Measurements from ENCODE around the gene RTEL1. TPM values are rescaled to one million over a fixed set of nuclear protein-coding genes. Genes with fewer than 3 reads are reported as not detected.
"Not testable (repeated sequence)": the region's sequence is repeated elsewhere in the genome, so short reads cannot be mapped to it uniquely, and the experiment has no call there.

RTEL1 gene, protein sequence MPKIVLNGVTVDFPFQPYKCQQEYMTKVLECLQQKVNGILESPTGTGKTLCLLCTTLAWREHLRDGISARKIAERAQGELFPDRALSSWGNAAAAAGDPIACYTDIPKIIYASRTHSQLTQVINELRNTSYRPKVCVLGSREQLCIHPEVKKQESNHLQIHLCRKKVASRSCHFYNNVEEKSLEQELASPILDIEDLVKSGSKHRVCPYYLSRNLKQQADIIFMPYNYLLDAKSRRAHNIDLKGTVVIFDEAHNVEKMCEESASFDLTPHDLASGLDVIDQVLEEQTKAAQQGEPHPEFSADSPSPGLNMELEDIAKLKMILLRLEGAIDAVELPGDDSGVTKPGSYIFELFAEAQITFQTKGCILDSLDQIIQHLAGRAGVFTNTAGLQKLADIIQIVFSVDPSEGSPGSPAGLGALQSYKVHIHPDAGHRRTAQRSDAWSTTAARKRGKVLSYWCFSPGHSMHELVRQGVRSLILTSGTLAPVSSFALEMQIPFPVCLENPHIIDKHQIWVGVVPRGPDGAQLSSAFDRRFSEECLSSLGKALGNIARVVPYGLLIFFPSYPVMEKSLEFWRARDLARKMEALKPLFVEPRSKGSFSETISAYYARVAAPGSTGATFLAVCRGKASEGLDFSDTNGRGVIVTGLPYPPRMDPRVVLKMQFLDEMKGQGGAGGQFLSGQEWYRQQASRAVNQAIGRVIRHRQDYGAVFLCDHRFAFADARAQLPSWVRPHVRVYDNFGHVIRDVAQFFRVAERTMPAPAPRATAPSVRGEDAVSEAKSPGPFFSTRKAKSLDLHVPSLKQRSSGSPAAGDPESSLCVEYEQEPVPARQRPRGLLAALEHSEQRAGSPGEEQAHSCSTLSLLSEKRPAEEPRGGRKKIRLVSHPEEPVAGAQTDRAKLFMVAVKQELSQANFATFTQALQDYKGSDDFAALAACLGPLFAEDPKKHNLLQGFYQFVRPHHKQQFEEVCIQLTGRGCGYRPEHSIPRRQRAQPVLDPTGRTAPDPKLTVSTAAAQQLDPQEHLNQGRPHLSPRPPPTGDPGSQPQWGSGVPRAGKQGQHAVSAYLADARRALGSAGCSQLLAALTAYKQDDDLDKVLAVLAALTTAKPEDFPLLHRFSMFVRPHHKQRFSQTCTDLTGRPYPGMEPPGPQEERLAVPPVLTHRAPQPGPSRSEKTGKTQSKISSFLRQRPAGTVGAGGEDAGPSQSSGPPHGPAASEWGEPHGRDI (N-terminal part only)
- 10 to 100 TPM; 44.5 to 44.7 TPM for total RNA-seq

DNA sequence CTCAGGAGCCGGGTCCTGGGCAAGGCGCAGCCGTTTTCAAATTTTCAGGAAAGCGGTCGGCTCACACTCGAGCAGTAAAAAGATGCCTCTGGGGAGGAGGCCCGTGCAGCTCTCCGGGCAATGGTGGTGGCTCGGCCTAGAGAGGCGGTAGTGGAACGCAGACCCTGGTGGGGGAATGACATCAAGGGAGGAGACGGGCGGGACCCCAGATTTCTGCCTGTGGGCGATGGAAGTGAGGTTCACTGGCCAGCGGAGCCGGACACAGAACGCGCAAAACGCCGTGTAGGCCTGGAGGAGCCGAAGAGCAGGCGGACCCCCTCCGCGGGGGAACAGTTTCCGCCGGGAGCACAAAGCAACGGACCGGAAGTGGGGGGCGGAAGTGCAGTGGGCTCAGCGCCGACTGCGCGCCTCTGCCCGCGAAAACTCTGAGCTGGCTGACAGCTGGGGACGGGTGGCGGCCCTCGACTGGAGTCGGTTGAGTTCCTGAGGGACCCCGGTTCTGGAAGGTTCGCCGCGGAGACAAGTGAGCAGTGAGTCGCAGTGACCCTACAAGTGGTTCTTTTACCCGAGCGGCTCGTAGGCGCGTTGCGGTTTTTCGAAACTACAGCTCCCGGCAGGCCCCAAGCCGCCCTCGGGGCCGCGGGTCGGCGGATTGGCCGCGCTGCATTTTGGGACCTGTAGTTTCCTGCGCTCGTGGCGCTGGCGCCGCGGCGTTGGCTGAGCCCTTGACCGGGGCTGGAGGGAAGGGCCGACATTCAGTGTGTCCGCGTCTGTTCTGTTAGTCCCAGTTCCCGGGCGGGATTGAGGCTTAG, at the start of gene RTEL1:
RTEL1 (plus strand) TSS at position 376 of the 812 bp plus-strand sequence. CDS start 1,091 bp downstream, outside the sequence.
- peak; percentile 92 for DNase-seq
- CTCF ChIA-PET: interaction anchor here (0.6 to 1.3 kb wide), 7 partner anchors 16 to 137 kb away, joined by 3 to 9 read pairs (median 4); partner anchors contain the start of gene PPDPF
- peak; percentile 82 for ATAC-seq
- intact Hi-C loops (cut with DNase I, micrococcal nuclease): loop anchor here in 1 of 2 experiments (1.0 to 5.0 kb wide), 12 partner anchors 16 to 441 kb away; partner anchors contain the start of genes ARFGAP1, ARFRP1, DNAJC5 and GMEB2
- Mint-ChIP-seq H3K27ac (peak within 1 kb of the TSS; percentile 94), H3K9me3 (ENCODE audit: low read depth) (no peaks in the 10 kb centered on the region), H3K27me3 (no peaks in the 10 kb centered on the region), H3K4me1 (peaks cover 30% of the 10 kb centered on the region), H3K36me3 (ENCODE audit: low read depth) (peaks cover 7% of the 10 kb centered on the region), H3K4me3 (peak within 1 kb of the TSS; percentile 95)
- POLR2A ChIA-PET: interaction anchor here (1.2 to 1.8 kb wide), 3 partner anchors 16 to 50 kb away, joined by 3 to 8 read pairs (median 6); partner anchors contain the start of genes ARFRP1, GMEB2 and ZGPAT

DNA sequence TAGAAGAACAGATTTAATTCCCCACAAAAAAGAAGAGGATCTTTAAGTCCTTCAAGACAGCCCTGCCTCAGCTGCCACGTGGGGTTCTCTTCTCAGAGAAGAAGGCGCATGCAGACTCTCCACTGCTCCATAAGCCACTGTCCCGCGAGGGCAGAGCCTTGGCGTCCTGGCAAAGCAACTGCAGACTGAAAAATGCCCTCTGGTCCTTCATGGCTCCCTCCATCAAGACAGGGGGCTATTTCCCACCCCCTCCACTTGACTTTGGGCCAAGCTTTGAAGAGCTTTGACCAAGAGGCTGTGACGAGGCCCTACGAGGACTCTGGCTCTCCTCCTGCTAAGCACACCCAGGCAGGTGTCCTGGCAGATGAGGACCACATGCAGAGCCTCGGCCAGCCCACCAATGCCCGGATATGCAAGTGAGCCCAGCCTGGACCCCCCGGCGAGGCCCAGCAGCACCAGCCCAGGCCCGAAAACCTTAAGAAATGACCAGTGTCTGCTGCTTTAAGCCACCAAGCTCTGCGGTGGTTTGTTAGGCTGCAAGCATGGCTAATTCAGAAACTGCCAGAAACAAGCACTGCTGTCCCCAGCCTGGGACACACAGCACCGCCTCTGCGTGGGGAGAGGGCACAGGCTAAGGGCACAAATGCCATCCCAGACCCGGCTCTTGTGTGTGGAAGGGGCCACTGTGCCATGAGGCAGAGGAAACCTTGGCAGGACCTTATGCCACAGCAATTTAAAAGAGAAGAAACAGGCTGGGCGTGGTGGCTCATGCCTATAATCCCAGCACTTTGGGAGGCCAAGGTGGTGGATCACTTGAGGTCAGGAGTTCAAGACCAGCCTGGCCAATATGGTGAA, 47.3 kb upstream of the RTEL1 start:
- CTCF ChIA-PET: interaction anchor here (0.7 kb wide), 1 partner anchor 720 kb away, joined by 3 read pairs; no protein-coding TSS in a partner anchor
- H3K27ac Mint-ChIP-seq: no peak overlapping the region
- ATAC-seq (no peak), DNase-seq (no peak)
- no peak overlapping the region for H3K4me3 Mint-ChIP-seq
- no peaks in the 10 kb centered on the region for H3K9me3 Mint-ChIP-seq (ENCODE audit: low read depth)
- peaks cover 7% of the 10 kb centered on the region for H3K4me1 Mint-ChIP-seq
- POLR2A ChIA-PET: interaction anchor here (0.6 to 0.7 kb wide), 2 partner anchors 14 to 1165 kb away, joined by 5 to 9 read pairs; no protein-coding TSS in a partner anchor
- H3K36me3 Mint-ChIP-seq (ENCODE audit: low read depth): peaks cover 24% of the 10 kb centered on the region
- no peaks in the 10 kb centered on the region for H3K27me3 Mint-ChIP-seq
- intact Hi-C loops (cut with DNase I, micrococcal nuclease): no loop called here

DNA sequence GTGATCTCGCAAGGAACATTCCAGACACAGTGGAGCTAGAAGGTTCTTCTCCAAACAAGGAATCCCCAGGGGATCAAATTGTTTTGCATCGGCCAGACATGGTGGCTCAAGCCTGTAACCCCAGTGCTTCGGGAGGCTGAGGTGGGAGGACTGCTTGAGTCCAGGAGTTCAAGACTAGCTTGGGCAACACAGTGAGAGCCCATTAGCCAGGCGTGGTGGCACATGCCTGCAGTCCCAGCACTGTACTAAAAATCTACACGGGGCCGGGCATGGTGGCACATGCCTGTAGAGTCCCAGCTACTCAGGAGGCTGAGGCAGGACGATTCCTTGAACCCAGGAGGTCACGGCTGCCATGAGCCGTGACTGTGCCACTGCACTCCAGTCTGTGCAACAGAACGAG, 46.5 kb upstream of the RTEL1 start:
- Mint-ChIP-seq H3K4me1 (peaks cover 4% of the 10 kb centered on the region), H3K36me3 (ENCODE audit: low read depth) (peaks cover 27% of the 10 kb centered on the region), H3K4me3 (no peak overlapping the region), H3K9me3 (ENCODE audit: low read depth) (no peaks in the 10 kb centered on the region), H3K27me3 (no peaks in the 10 kb centered on the region), H3K27ac (no peak overlapping the region)
- CTCF ChIA-PET: no interaction called here
- intact Hi-C loops (cut with DNase I, micrococcal nuclease): no loop called here
- POLR2A ChIA-PET: no interaction called here
- ATAC-seq (no peak), DNase-seq (no peak)

DNA sequence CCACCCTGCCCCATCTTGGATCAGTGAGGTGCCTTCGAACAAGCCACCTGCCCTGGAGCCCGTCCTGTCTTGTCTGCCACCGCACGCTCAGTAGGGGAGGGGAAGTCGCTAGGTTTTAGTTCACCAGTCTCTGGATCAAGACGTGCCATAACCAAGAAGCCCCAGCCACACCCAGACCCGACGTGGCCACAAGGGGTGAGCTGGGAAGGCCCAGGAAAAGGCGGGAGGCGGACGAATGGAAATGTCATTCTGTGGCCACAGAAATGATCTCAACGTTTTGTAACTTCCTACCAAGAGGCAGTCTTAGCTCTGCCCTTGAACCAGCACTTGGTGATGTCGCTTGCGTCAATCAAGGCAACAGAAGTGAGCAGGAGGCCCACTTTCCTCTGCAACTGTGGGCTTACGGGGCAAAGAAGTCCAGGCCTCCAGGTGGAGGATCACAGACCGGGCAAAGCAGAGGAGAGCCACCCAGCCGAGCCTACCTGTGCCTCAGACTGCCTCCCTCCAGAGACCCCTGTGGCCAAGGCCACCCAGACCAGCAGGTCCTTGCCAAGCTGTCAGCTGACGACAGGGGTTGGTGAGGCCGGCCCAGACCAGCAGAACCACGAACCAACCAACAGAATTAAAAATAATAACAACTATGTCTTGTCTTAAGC, 45.7 kb upstream of the RTEL1 start:
- POLR2A ChIA-PET: no interaction called here
- DNase-seq (no peak), ATAC-seq (no peak)
- no peak overlapping the region for H3K4me3 Mint-ChIP-seq
- H3K4me1 Mint-ChIP-seq: no peaks in the 10 kb centered on the region
- H3K27ac Mint-ChIP-seq: no peak overlapping the region
- intact Hi-C loops (cut with DNase I, micrococcal nuclease): no loop called here
- no peaks in the 10 kb centered on the region for H3K9me3 Mint-ChIP-seq (ENCODE audit: low read depth)
- CTCF ChIA-PET: interaction anchor here (0.7 kb wide), 2 partner anchors 9 to 56 kb away, joined by 3 read pairs; no protein-coding TSS in a partner anchor
- no peaks in the 10 kb centered on the region for H3K27me3 Mint-ChIP-seq
- H3K36me3 Mint-ChIP-seq (ENCODE audit: low read depth): peaks cover 29% of the 10 kb centered on the region

DNA sequence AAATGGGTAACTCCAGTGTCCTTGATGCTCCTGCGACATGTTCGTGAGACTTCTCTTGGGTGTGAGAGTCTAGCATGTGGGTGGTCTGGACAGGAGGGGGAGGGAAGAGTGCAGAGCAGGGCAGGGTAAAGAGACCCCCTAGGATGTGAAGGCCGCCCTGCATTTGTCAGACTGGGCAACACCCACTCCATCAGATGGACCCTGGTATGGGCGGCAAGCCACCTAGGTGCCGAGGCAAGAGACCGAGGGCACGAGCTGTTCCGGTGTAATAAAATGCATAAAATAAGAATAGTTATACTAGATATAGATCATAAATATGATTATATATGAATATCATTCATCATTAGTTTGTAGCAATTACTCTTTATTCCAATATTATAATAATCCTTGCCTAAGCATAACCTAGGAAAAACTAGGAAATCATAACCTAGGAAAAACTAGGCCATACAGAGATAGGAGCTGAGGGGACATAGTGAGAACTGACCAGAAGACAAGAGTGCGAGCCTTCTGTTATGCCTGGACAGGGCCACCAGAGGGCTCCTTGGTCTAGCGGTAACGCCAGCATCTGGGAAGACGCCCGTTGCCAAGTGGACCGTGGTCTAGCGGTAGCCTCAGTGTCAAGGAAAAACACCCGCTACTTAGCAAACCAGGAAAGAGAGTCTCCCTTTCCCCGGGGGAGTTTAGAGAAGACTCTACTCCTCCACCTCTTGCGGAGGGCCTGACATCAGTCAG, 44.1 kb upstream of the RTEL1 start:
- H3K9me3 Mint-ChIP-seq (ENCODE audit: low read depth); H3K27me3 Mint-ChIP-seq; POLR2A ChIA-PET; intact Hi-C loops (cut with DNase I, micrococcal nuclease); ATAC-seq; H3K27ac Mint-ChIP-seq; DNase-seq; H3K4me3 Mint-ChIP-seq; H3K4me1 Mint-ChIP-seq: not testable (repeated sequence)
- CTCF ChIA-PET: interaction anchor here (0.6 kb wide), 1 partner anchor 160 kb away, joined by 3 read pairs; no protein-coding TSS in a partner anchor
- H3K36me3 Mint-ChIP-seq (ENCODE audit: low read depth): peaks cover 37% of the 10 kb centered on the region

DNA sequence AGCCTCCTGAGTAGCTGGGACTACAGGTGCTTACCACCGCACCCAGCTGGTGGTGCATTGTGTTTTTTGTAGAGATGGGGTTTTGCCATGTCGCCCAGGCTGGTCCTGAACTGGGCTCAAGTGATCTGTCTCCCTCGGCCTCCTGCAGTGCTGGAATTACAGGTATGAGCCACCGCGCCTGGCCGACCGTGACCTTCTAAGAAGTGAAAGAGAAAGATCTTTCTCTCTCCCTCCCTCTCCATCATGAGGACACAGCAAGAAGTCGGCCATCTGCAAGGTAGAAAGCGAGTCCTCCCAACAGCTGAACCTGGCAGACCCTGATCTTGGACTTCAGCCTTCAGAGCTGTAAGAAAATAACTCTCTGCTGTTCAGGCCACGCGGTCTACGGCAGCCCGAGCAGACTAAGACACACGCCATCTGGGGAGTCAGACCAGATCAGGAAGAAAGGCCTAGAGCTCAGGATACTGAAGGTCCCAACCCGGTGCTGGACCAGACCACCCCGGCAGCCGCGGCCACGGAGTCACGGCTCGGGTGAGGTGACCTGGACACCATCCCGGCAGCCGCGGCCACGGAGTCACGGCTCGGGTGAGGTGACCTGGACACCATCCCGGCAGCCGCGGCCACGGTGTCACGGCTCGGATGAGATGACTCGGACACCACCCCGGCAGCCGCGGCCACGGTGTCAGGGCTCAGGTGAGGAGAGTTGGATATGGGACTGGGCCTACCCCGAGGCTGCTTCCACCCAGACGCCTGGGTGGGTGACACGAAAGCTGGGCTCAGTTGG, 40.8 kb upstream of the RTEL1 start:
- POLR2A ChIA-PET: interaction anchor here (0.7 kb wide), 1 partner anchor 50 kb away, joined by 3 read pairs; no protein-coding TSS in a partner anchor
- peaks cover 37% of the 10 kb centered on the region for H3K36me3 Mint-ChIP-seq (ENCODE audit: low read depth)
- ATAC-seq (no peak), DNase-seq (no peak)
- H3K9me3 Mint-ChIP-seq (ENCODE audit: low read depth): no peaks in the 10 kb centered on the region
- CTCF ChIA-PET: no interaction called here
- H3K4me1 Mint-ChIP-seq: peaks cover 5% of the 10 kb centered on the region
- no peak overlapping the region for H3K27ac Mint-ChIP-seq
- H3K27me3 Mint-ChIP-seq: no peaks in the 10 kb centered on the region
- intact Hi-C loops (cut with DNase I, micrococcal nuclease): no loop called here
- H3K4me3 Mint-ChIP-seq: no peak overlapping the region

DNA sequence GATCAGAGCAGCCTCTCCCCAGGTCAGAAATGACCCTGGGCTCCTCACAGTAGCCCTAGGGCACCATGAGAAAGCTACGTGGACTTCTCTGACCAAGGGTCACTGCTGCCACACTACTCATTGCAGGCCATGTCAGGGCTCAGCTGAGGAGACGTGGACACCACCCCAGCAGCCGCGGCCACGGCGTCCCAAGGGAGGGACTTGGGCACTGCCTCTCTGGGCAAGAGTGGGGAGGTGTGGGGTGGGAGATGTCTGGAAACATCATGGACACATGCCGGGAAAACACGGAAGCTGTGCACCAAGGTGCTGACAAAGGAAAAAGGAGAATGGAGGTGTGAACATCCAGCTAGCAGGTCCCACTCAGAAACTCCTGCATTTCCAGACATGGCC, 40.2 kb upstream of the RTEL1 start:
- no peak for DNase-seq
- ChIA-PET CTCF (interaction anchor here (0.6 kb wide), 1 partner anchor 223 kb away, joined by 3 read pairs; no protein-coding TSS in a partner anchor), POLR2A (no interaction called here)
- H3K27ac Mint-ChIP-seq: no peak overlapping the region
- peaks cover 8% of the 10 kb centered on the region for H3K4me1 Mint-ChIP-seq
- ATAC-seq: no peak
- intact Hi-C loops (cut with DNase I, micrococcal nuclease): no loop called here
- peaks cover 41% of the 10 kb centered on the region for H3K36me3 Mint-ChIP-seq (ENCODE audit: low read depth)
- H3K27me3 Mint-ChIP-seq: no peaks in the 10 kb centered on the region
- H3K9me3 Mint-ChIP-seq (ENCODE audit: low read depth): no peaks in the 10 kb centered on the region
- no peak overlapping the region for H3K4me3 Mint-ChIP-seq

DNA sequence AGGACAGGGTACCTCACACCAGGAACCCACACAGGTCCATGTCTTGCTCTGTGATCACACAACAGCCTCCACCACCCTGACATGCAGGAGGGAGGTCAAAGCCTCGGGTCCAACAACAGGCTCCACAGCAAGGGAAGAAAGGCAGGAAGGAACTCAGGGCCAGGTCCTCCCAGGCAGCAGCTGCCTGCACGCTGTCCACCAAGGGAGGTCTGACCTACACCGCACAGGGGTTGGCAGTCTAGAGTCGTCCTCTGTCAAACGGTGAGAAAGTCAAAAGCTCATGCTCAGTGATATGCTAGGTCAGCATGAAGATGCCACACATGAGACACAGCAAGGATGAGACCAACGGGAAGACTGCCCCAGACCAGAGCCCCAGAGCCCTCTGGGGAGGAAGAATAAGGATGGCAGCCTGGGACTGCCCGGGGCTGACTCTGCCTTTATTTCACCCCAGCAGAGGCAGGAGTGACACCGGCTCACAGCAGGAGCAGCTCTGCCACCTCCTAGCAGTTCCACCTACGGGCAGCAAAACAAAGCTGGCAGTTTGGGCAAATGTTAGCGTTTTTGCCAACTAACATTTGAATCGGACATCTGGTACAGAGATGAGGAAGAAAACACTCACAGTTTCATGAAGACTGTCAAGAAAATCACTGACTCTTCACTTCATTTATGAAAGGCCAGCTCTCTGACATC, 39.7 kb upstream of the RTEL1 start:
- H3K27me3 Mint-ChIP-seq: no peaks in the 10 kb centered on the region
- H3K4me1 Mint-ChIP-seq: peaks cover 9% of the 10 kb centered on the region
- DNase-seq: no peak
- H3K27ac Mint-ChIP-seq: no peak overlapping the region
- intact Hi-C loops (cut with DNase I, micrococcal nuclease): no loop called here
- ATAC-seq: no peak
- H3K4me3 Mint-ChIP-seq: no peak overlapping the region
- CTCF ChIA-PET: interaction anchor here (0.6 kb wide), 2 partner anchors 223 to 697 kb away, joined by 3 read pairs; no protein-coding TSS in a partner anchor
- POLR2A ChIA-PET: no interaction called here
- H3K9me3 Mint-ChIP-seq (ENCODE audit: low read depth): no peaks in the 10 kb centered on the region
- H3K36me3 Mint-ChIP-seq (ENCODE audit: low read depth): peaks cover 39% of the 10 kb centered on the region

Measured in activated CD4-positive, alpha-beta T cell treated with anti-CD3 and anti-CD28 coated beads for 36 hours (primary cell).